Spleen (tissue), 7 donors: ENCODE results near the gene SRCAP.

Experiments
- CTCF ChIP-seq, 11 experiments: fragments of 200-600 bp in 7 of 11; fragments of 450-650 bp in 4 of 11; sonication (generic) in 4 of 11; IDR thresholded peaks in 8 of 11; conservative IDR thresholded peaks in 3 of 11; 1 replicate in 7 of 11; 2 replicates in 4 of 11; pipeline versions ENCODE4 v1.4.0 to v1.8.0; 2016 to 2021; ENCODE audit warnings: antibody characterized with exemption in 11 of 11, inconsistent platforms in 4 of 11, mild to moderate bottlenecking in 1 of 11
- POLR2A ChIP-seq, 3 donors: fragments of 450-650 bp; IDR thresholded peaks; one replicate each; pipeline ENCODE4 v1.5.1; 2017; ENCODE audit warnings: antibody characterized with exemption in 3 of 3, mild to moderate bottlenecking in 1 of 3
- POLR2AphosphoS5 ChIP-seq, 3 donors: sonication (generic); formaldehyde crosslinking; IDR thresholded peaks; one replicate each; pipeline ENCODE4 v1.5.1; 2017; ENCODE audit warnings: antibody characterized with exemption in 3 of 3
- donor health status: DM: no; HTN: no; CAD: no; lungs with moderate emphysema.
- donor health status: DM: no; HTN: no; CAD: no.
- donor health status: DM: no; HTN: no; CAD: no.

DNA sequence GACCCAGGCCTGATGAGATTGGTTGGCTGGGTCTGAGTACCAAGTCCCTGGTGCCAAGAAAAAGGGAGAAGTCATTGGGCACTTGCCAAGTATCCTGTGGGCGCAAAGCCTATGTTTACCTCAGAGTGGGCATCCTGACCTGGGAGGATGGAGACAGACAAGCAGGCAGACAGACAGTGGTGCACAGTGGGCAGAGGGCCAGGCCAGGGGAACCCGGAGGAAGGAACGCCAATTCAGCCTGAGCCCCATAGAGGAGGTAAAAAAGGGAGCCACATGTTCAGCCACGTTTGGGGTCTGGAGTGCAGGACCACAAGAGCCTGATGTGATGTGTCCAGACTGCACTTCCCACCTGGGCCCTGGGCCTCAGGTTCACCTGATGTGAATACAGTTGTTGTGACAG, 54.6 kb downstream of the SRCAP start:
- TF ChIP-seq CTCF (IDR thresholded peaks at IDR 0.05 in 8 of 11, conservative IDR thresholded peaks at IDR 0.05 in 3 of 11): no peak
- TF ChIP-seq POLR2AphosphoS5 (IDR thresholded peaks at IDR 0.05): no peak
- TF ChIP-seq POLR2A (IDR thresholded peaks at IDR 0.05): no peak
